Transverse colon (tissue), 4 donors: Measurements from ENCODE around the gene USP24. TPM values are rescaled to one million over a fixed set of nuclear protein-coding genes. Genes with fewer than 3 reads are reported as not detected.

Experiments
- DNase-seq: peaks from one replicate; pipeline ENCODE4 v3.0.0-alpha.2; 2019
- H3K27ac ChIP-seq, 4 donors: fragments of 200-600 bp; sonication (generic); 2 replicates each; pipeline ENCODE4 v1.5.1; 2016 to 2018; ENCODE audit warnings: inconsistent platforms in 4 of 4
- H3K27me3 ChIP-seq: fragments of 200-600 bp; sonication (generic); 2 replicates; pipeline ENCODE4 v1.5.1; 2017; ENCODE audit warnings: inconsistent platforms
- H3K36me3 ChIP-seq, 4 donors: fragments of 200-600 bp; sonication (generic); 2 replicates each; pipeline ENCODE4 v1.5.1; 2017 to 2019; ENCODE audit warnings: inconsistent platforms in 4 of 4
- H3K4me1 ChIP-seq, 4 donors: fragments of 200-600 bp; sonication (generic); 2 replicates each; pipeline ENCODE4 v1.5.1; 2017 to 2020; ENCODE audit warnings: inconsistent platforms in 4 of 4
- H3K4me3 ChIP-seq, 4 donors: fragments of 200-600 bp; sonication (generic); 1 replicate in 1 of 4; 2 replicates in 3 of 4; pipeline versions ENCODE4 v1.5.1 to v1.6.1; 2017 to 2019; ENCODE audit warnings: inconsistent platforms in 4 of 4
- H3K9me3 ChIP-seq, 2 donors: fragments of 200-600 bp; sonication (generic); 2 replicates each; pipeline ENCODE4 v1.5.1; 2017 to 2019; ENCODE audit warnings: inconsistent platforms in 2 of 2
- CTCF ChIP-seq, 5 experiments: fragments of 200-600 bp in 3 of 5; fragments of 450-650 bp in 2 of 5; sonication (generic) in 3 of 5; IDR thresholded peaks; 1 replicate in 2 of 5; 2 replicates in 3 of 5; pipeline ENCODE4 v1.5.1; 2016 to 2017; ENCODE audit warnings: antibody characterized with exemption in 5 of 5, inconsistent platforms in 3 of 5, mild to moderate bottlenecking in 2 of 5, moderate library complexity in 1 of 5
- EP300 ChIP-seq: sonication (generic); formaldehyde crosslinking; IDR thresholded peaks from one replicate; pipeline ENCODE4 v1.6.1; 2017; ENCODE audit warnings: antibody characterized with exemption, low read depth
- POLR2A ChIP-seq: fragments of 450-650 bp; IDR thresholded peaks from one replicate; pipeline ENCODE4 v1.6.1; 2016; ENCODE audit warnings: antibody characterized with exemption, mild to moderate bottlenecking, moderate library complexity
- POLR2AphosphoS5 ChIP-seq, 3 donors: sonication (generic); formaldehyde crosslinking; IDR thresholded peaks; one replicate each; pipeline ENCODE4 v1.6.1; 2016; ENCODE audit warnings: antibody characterized with exemption in 3 of 3
- WGBS, 2 donors: methylation state at CpG; one replicate each; pipeline ENCODE4 v1.1.5; 2018; ENCODE audit warnings: low coverage in 1 of 2; 5-methylcytosine and 5-hydroxymethylcytosine counted together
- in situ Hi-C, 4 donors: fragments of 200-750 bp; cut with MboI; loops; one replicate each; pipeline versions ENCODE4 v1.15.0 to v1.15.1; 2017; ENCODE audit warnings: low sequenced_read_pairs in 3 of 4, low pct_ligation_motif_present in 1 of 4, low pct_unique_long_range_greater_than_20kb in 1 of 4
- intact Hi-C: fragments of 100-400 bp; cut with DNase I; formaldehyde crosslinking; loops from one replicate; pipeline ENCODE4 v1.15.1; 2023; ENCODE audit warnings: low total_unique reads
- total RNA-seq, 4 donors: library from RNA; depleted of rRNA; stranded (reverse); fragments of >200 nt; gene quantifications; one replicate each; pipeline ENCODE4 v1.1.0, GENCODE V29; 2016

USP24 gene
- total RNA-seq, 4 donors from 2014 or later: 30.7 to 79.4 (median 48.9) TPM

GRCh38 chr1:55181666-55182065, 33.5 kb downstream of the USP24 start:
- TF ChIP-seq POLR2A: no peak
- TF ChIP-seq EP300: no peak
- TF ChIP-seq CTCF (IDR thresholded peaks at IDR 0.05): no peak
- no peak for TF ChIP-seq POLR2AphosphoS5 (IDR thresholded peaks at IDR 0.05)
- in situ Hi-C loops: no loop called here

GRCh38 chr1:55180075-55180670, 35.0 kb downstream of the USP24 start:
- H3K27me3 ChIP-seq: no peaks in the 10 kb centered on the region
- H3K9me3 ChIP-seq: no peaks in the 10 kb centered on the region
- 99 to 100% methylated on average over 1 to 5 of the region's 5 CpGs for WGBS, 2 donors
- no peak for DNase-seq
- H3K4me3 ChIP-seq: no peak overlapping the region
- intact Hi-C loops: no loop called here
- no peaks in the 10 kb centered on the region for H3K4me1 ChIP-seq
- no peak overlapping the region for H3K27ac ChIP-seq
- in situ Hi-C loops: no loop called here
- peaks cover 0 to 13% (median 0%) of the 10 kb centered on the region in 4 donors for H3K36me3 ChIP-seq
- TF ChIP-seq POLR2AphosphoS5 (IDR thresholded peaks at IDR 0.05) (no peak), POLR2A (no peak), EP300 (no peak), CTCF (IDR thresholded peaks at IDR 0.05) (no peak)

More at GRCh38 chr1:55181666-55182065, 33.5 kb downstream of the USP24 start:
- no peak for DNase-seq
- intact Hi-C loops: no loop called here
- H3K27me3 ChIP-seq: no peaks in the 10 kb centered on the region
- peaks cover 0 to 5% (median 0%) of the 10 kb centered on the region in 4 donors for H3K36me3 ChIP-seq
- H3K4me1 ChIP-seq: no peaks in the 10 kb centered on the region
- no peak overlapping the region for H3K27ac ChIP-seq
- no peak overlapping the region for H3K4me3 ChIP-seq
- H3K9me3 ChIP-seq: no peaks in the 10 kb centered on the region

GRCh38 chr1:55179177-55179835, 35.9 kb downstream of the USP24 start:
- no peak for TF ChIP-seq POLR2A
- TF ChIP-seq POLR2AphosphoS5 (IDR thresholded peaks at IDR 0.05): no peak
- no peak for TF ChIP-seq EP300
- TF ChIP-seq CTCF (IDR thresholded peaks at IDR 0.05): no peak
- WGBS, 2 donors: 82 to 94% methylated on average over 2 to 3 of the region's 3 CpGs
- DNase-seq: no peak
- Histone ChIP-seq H3K27me3 (no peaks in the 10 kb centered on the region), H3K4me3 (no peak overlapping the region), H3K27ac (no peak overlapping the region), H3K4me1 (no peaks in the 10 kb centered on the region), H3K36me3 (peaks cover 0 to 13% (median 0%) of the 10 kb centered on the region in 4 donors), H3K9me3 (no peaks in the 10 kb centered on the region)
- in situ Hi-C loops: no loop called here
- intact Hi-C loops: no loop called here

- intact Hi-C loops: no loop called here
- H3K27me3 ChIP-seq: no peaks in the 10 kb centered on the region
- in situ Hi-C loops: no loop called here
Observed at GRCh38 chr1:55172687-55173086, 42.5 kb downstream of the USP24 start.

More at GRCh38 chr1:55172687-55173086, 42.5 kb downstream of the USP24 start:
- H3K27ac ChIP-seq: no peak overlapping the region
- no peak for TF ChIP-seq POLR2A
- no peak for TF ChIP-seq POLR2AphosphoS5 (IDR thresholded peaks at IDR 0.05)
- no peak for TF ChIP-seq CTCF (IDR thresholded peaks at IDR 0.05)
- TF ChIP-seq EP300: no peak
- H3K4me3 ChIP-seq: no peak overlapping the region
- H3K36me3 ChIP-seq: peaks cover 0 to 25% (median 8%) of the 10 kb centered on the region in 4 donors
- H3K4me1 ChIP-seq: peaks cover 0 to 3% (median 0%) of the 10 kb centered on the region in 4 donors
- no peak for DNase-seq
- no peaks in the 10 kb centered on the region for H3K9me3 ChIP-seq
- WGBS, 2 donors: 87 to 96% methylated on average over 3 of the region's 3 CpGs
